ENCODE data around the gene PABPN1L. TPM values are rescaled to one million over a fixed set of nuclear protein-coding genes. Genes with fewer than 3 reads are reported as not detected.
"Not testable (repeated sequence)": the region's sequence is repeated elsewhere in the genome, so short reads cannot be mapped to it uniquely, and the experiment has no call there.

Gene PABPN1L
- total and polyA plus RNA-seq, 2 of the 13 experiments (the other 11 are each of a cell fraction or from before 2014, with no cell fraction given), result not detected

GRCh38 chr16:88891083-88891482 lies 24.6 kb upstream of the PABPN1L start:
- FAIRE-seq, result no peak
- no peaks in the 10 kb centered on the region for H3K9me3 ChIP-seq (ENCODE audit: low read length)
- no peak overlapping the region for H3K4me3 ChIP-seq (replicated peaks in 1 of 3; ENCODE audit: insufficient read depth in 1 of 3, low read depth in 2 of 3, low read length in 3 of 3)
- H3K36me3 ChIP-seq (replicated peaks in 1 of 2; ENCODE audit: control insufficient read depth in 1 of 2, insufficient read depth in 2 of 2, low read length in 2 of 2), result no peaks in the 10 kb centered on the region
- no peak for TF ChIP-seq ZBTB2 (CRISPR knock-in tag; IDR thresholded peaks at IDR 0.05; ENCODE audit: low read depth)
- TF ChIP-seq EZH2 (conservative IDR thresholded peaks at IDR 0.05; ENCODE audit: low read depth, low read length), result peak; percentile 18; the same call in 1 of the 2 replicates
- TF ChIP-seq ATRX (CRISPR knock-in tag; IDR thresholded peaks at IDR 0.05; ENCODE audit: borderline replicate concordance), result no peak
- no peak for TF ChIP-seq TERF1 (CRISPR knock-in tag; IDR thresholded peaks at IDR 0.05)
- TF ChIP-seq NR2F1 (CRISPR knock-in tag; IDR thresholded peaks at IDR 0.05), result no peak
- no peak for TF ChIP-seq ZNF792 (CRISPR knock-in tag; IDR thresholded peaks at IDR 0.05)
- DNase-seq (ENCODE audit: low spot score), result no peak
- intact Hi-C loops (cut with micrococcal nuclease; ENCODE audit: unreplicated experiment) (no loop called here), in situ Hi-C loops (cut with HindIII; ENCODE audit: extremely low pct_ligation_motif_present, low pct_unique_long_range_greater_than_20kb) (no loop called here)
- peaks cover 17% of the 10 kb centered on the region; the same call in 1 of the 2 replicates for H4K20me1 ChIP-seq (ENCODE audit: insufficient read depth, low read length)
- H3K79me2 ChIP-seq (ENCODE audit: insufficient read depth, low read length), result no peaks in the 10 kb centered on the region
- ChIA-PET CTCF (ENCODE audit: low intra/inter-chr PET ratio, low total read pairs) (no interaction called here), POLR2A (no interaction called here)
- no peak for ATAC-seq
- no peak overlapping the region for H3K4me2 ChIP-seq (ENCODE audit: low read depth, low read length)
- H3K4me1 ChIP-seq (ENCODE audit: insufficient read depth, low read length), result no peaks in the 10 kb centered on the region
- no TSS peak for BruUV-seq (replicated peaks)
- H2AFZ ChIP-seq (ENCODE audit: low read length), result no peak overlapping the region
- H3K27me3 ChIP-seq (ENCODE audit: control insufficient read depth in 1 of 2, insufficient read depth in 2 of 2, low read length in 2 of 2), result peaks cover 42 to 90% of the 10 kb centered on the region in 2 experiments
- 38% methylated on average over 16 of the region's 16 CpGs for WGBS (ENCODE audit: low lambda C conversion rate)
- H3K9ac ChIP-seq (ENCODE audit: insufficient read depth, low read depth, low read length), result no peak overlapping the region
- H3K27ac ChIP-seq (ENCODE audit: extremely low read length, insufficient read depth, low read length), result no peak overlapping the region

GRCh38 chr16:88889702-88890352 lies 23.4 kb upstream of the PABPN1L start:
- in situ Hi-C loops (cut with HindIII; ENCODE audit: extremely low pct_ligation_motif_present, low pct_unique_long_range_greater_than_20kb); BruUV-seq (replicated peaks); H3K27ac ChIP-seq (ENCODE audit: extremely low read length, insufficient read depth, low read length); H3K9me3 ChIP-seq (ENCODE audit: low read length); FAIRE-seq; ATAC-seq; POLR2A ChIA-PET; H2AFZ ChIP-seq (ENCODE audit: low read length); H3K79me2 ChIP-seq (ENCODE audit: insufficient read depth, low read length); DNase-seq (ENCODE audit: low spot score); H3K9ac ChIP-seq (ENCODE audit: insufficient read depth, low read depth, low read length); H3K4me1 ChIP-seq (ENCODE audit: insufficient read depth, low read length); H3K4me2 ChIP-seq (ENCODE audit: low read depth, low read length); intact Hi-C loops (cut with micrococcal nuclease; ENCODE audit: unreplicated experiment); H3K36me3 ChIP-seq (replicated peaks in 1 of 2; ENCODE audit: control insufficient read depth in 1 of 2, insufficient read depth in 2 of 2, low read length in 2 of 2); CTCF ChIA-PET (ENCODE audit: low intra/inter-chr PET ratio, low total read pairs); H3K4me3 ChIP-seq (replicated peaks in 1 of 3; ENCODE audit: insufficient read depth in 1 of 3, low read depth in 2 of 3, low read length in 3 of 3): not testable (repeated sequence)
- Histone ChIP-seq H3K27me3 (ENCODE audit: control insufficient read depth in 1 of 2, insufficient read depth in 2 of 2, low read length in 2 of 2) (peaks cover 41 to 90% of the 10 kb centered on the region in 2 experiments), H4K20me1 (ENCODE audit: insufficient read depth, low read length) (peaks cover 18% of the 10 kb centered on the region; the same call in 1 of the 2 replicates)
- 55% methylated on average over 47 of the region's 48 CpGs for WGBS (ENCODE audit: low lambda C conversion rate)

All from HepG2 (cell line).